OCI-LY3 (cell line): ENCODE results near the gene LSM7.

Experiments used
- EZH2phosphoT487 ChIP-seq: fragments of 200-600 bp; shearing (Covaris generic); IDR thresholded peaks from 2 replicates; pipeline ENCODE4 v1.6.1; 2018; ENCODE audit warnings: antibody characterized with exemption, mixed run types, low read depth
- TF ChIP-seq, protein P1 (sequence below): fragments of 200-600, 300-600 bp; sonication (generic); IDR thresholded peaks from 2 replicates; pipeline ENCODE4 v1.5.1; 2014; ENCODE audit warnings: antibody characterized with exemption, low read length, low read depth

DNA sequence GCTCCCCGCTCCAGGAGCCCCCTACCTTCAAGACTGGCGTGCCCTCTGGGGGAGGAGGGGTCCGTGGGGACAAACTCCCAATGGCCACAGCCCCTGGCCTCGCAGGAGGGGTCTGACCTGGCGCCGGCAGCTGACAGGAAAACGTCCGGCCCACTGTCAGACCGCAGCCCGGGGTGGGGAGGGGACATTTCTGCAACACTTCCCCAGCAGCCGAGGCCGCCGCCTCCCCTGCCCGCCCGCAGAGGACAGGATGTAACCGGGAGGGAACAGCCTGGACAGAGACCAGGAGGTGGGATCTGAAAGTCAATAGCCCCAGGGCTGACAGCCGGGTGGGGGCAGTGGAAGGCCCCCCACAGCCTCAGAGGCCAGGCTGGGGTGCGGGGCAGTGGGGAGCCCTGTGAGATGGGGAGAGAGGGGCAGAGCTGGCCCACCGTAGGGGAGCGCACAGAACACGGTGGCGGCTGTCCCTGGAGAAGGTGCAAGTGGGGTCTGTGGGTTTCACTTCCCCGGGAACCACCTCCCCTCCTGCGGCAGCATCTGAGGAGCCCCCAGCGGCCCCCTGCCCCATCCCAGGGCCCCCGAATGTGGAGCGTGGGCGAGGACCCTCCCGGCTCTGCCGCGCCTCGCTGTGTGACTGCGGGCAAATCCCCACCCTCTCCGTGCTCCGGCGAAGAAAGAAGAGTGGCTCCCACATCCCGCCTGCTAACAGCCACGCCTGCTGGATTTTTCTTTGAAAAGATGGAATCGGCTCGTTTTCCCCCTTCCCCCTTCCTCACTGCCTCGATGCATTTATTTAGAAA, 46.1 kb downstream of the LSM7 start, which contains the start of gene PEAK3:
- TF ChIP-seq, protein P1, sequence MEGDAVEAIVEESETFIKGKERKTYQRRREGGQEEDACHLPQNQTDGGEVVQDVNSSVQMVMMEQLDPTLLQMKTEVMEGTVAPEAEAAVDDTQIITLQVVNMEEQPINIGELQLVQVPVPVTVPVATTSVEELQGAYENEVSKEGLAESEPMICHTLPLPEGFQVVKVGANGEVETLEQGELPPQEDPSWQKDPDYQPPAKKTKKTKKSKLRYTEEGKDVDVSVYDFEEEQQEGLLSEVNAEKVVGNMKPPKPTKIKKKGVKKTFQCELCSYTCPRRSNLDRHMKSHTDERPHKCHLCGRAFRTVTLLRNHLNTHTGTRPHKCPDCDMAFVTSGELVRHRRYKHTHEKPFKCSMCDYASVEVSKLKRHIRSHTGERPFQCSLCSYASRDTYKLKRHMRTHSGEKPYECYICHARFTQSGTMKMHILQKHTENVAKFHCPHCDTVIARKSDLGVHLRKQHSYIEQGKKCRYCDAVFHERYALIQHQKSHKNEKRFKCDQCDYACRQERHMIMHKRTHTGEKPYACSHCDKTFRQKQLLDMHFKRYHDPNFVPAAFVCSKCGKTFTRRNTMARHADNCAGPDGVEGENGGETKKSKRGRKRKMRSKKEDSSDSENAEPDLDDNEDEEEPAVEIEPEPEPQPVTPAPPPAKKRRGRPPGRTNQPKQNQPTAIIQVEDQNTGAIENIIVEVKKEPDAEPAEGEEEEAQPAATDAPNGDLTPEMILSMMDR = no peak
- TF ChIP-seq EZH2phosphoT487 = no peak
